ENCODE measurements around the gene CAMTA1. TPM values are rescaled to one million over a fixed set of nuclear protein-coding genes. Genes with fewer than 3 reads are reported as not detected.

The CAMTA1 gene
- total RNA-seq, 1 donor = 56.1 TPM

DNA sequence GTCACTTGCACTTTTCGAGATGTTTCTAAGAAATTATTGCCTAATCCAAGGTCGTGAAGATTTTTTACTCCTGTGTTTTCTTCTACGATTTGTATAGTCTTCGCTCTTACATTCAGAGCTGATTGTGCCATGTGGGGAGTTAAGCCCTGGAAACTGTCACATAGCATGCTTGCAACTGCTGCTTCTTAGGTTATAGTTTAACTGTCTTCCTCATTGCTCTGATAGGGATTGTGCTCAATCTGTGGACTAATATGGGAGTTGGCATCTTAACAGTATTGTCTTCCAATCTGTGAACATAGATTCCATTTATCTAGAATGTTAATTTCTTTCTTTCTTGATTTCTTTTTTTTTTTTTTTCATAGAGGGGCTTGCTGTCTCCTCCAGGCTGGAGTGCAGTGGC, 34.8 kb upstream of the CAMTA1 start:
- TF ChIP-seq, protein P1, sequence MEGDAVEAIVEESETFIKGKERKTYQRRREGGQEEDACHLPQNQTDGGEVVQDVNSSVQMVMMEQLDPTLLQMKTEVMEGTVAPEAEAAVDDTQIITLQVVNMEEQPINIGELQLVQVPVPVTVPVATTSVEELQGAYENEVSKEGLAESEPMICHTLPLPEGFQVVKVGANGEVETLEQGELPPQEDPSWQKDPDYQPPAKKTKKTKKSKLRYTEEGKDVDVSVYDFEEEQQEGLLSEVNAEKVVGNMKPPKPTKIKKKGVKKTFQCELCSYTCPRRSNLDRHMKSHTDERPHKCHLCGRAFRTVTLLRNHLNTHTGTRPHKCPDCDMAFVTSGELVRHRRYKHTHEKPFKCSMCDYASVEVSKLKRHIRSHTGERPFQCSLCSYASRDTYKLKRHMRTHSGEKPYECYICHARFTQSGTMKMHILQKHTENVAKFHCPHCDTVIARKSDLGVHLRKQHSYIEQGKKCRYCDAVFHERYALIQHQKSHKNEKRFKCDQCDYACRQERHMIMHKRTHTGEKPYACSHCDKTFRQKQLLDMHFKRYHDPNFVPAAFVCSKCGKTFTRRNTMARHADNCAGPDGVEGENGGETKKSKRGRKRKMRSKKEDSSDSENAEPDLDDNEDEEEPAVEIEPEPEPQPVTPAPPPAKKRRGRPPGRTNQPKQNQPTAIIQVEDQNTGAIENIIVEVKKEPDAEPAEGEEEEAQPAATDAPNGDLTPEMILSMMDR (IDR thresholded peaks at IDR 0.05; ENCODE audit: insufficient read depth, low read depth, low read length) = no peak
- H3K4me3 ChIP-seq (ENCODE audit: low read depth, low read length) = no peak overlapping the region
- DNase-seq (ENCODE audit: low read depth) = no peak

DNA sequence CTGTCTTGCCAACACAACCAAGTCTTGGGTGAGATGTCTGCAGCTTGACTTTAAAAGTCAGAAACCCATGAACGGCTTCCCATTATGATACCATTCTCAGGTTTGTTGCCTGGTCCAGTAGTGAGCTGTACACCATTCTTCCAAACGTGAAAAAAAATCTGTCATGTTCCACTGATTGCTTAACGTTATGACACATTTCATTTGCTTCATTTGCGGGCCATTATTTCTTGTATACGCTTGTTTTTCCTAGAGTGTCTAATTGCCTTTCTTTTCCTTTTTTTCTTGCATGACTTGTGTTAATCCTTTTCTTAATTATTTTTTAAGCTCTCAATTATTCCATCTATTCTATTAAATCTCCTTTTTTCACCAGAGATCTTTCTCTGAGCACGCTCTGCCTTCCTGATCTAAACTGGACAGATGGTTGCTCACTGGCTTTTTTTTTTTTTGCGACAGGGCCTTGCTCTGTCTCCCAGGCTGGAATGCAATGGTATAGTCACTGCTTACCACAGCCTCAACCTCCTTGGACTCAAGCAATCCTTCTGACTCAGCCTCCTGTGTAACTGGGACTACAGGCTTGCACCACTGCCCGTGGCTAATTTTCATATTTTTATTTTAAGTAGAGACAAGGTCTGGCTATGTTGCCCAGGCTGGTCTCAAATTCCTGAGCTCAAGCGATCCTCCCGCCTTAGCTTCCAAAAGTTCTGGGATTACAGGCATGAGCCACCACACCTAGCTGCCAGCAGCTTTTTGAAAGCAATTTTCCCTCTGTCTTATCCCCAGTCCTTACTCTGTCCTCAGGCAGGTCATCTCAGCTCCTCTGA, 31.7 kb upstream of the CAMTA1 start:
- no peak overlapping the region for H3K4me3 ChIP-seq (ENCODE audit: low read depth, low read length)
- TF ChIP-seq, protein P1 (IDR thresholded peaks at IDR 0.05; ENCODE audit: insufficient read depth, low read depth, low read length) = no peak
- no peak for DNase-seq (ENCODE audit: low read depth)

DNA sequence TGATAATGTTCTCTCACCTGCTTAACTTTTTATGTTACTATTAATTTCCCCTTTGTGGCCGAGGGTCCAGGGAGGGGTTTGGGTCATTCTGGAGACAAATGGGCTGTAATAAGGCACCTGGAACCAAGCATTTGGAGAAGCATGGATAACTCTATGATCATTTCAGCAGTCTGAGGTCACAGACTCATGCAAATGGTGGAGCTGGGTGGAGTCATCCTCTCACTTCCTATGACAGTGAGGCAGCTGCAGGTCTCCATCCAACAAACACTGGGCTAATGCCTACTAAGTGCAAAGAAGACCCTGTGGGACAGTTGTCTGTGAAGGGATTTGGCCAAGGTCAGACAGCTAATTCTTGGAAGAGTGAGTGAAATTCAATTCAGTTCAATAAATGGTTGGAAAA, 28.8 kb upstream of the CAMTA1 start:
- TF ChIP-seq, protein P1 (IDR thresholded peaks at IDR 0.05; ENCODE audit: insufficient read depth, low read depth, low read length) = no peak
- H3K4me3 ChIP-seq (ENCODE audit: low read depth, low read length) = no peak overlapping the region
- DNase-seq (ENCODE audit: low read depth) = no peak

DNA sequence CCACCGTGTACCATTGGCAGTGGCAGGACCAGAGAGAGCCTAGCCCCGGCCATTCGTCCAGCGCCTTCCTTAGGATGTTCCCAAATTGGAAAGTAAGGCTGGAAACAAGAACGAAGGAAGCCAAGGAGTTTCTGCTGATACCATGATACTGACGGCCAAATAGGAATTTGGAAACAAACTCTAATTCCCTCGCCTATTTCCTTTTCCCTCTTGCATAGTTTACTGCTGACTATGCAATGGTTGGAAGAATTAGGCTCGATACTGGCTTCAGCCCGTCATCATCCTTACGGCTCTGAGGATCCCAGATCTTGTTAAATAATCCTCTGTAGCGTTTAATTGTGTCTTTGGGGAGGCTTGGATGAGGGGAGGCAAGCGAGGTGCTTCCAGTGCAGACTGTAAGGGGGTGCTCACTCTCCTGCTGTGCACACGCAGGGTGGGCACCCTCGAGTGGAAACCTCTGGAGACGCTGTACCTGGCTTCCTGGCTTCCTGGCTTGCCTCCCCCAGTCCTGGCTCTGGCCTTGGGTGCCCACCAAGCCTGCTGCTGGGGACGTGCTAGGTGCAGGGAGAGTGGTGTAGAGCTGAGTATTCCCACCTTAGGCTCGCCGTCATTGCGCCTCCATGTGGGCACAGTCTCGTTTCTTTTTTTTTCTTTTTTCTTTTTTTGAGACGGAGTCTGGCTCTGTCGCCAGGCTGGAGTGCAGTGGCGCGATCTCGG, 27.4 kb upstream of the CAMTA1 start:
- no peak for DNase-seq (ENCODE audit: low read depth)
- no peak overlapping the region for H3K4me3 ChIP-seq (ENCODE audit: low read depth, low read length)
- TF ChIP-seq, protein P1 (IDR thresholded peaks at IDR 0.05; ENCODE audit: insufficient read depth, low read depth, low read length) = no peak

- H3K4me3 ChIP-seq (ENCODE audit: low read depth, low read length) = no peak overlapping the region
- DNase-seq (ENCODE audit: low read depth) = no peak
- TF ChIP-seq, protein P1 (IDR thresholded peaks at IDR 0.05; ENCODE audit: insufficient read depth, low read depth, low read length) = no peak
Measured at GRCh38 chr1:6761196-6761737, 24.0 kb upstream of the CAMTA1 start.

DNA sequence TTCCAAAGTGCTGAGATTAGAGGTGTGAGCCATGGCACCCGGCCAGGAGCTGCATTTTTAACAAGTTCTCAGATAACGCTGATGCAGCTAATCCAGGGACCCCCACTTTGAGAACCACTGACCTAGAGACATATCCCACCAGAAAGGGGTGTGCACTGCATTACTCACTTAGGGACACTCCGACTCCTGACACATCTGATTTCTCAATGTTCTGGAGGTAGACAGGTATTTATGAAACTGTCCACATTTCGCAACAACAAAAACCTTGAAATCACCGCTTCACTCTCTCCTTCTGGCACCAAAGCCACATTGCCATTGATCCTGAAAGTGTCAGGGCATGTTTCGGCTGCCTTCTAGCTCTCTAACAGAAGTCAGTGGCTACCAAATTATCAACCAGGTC, 23.2 kb upstream of the CAMTA1 start:
- H3K4me3 ChIP-seq (ENCODE audit: low read depth, low read length) = no peak overlapping the region
- TF ChIP-seq, protein P1 (IDR thresholded peaks at IDR 0.05; ENCODE audit: insufficient read depth, low read depth, low read length) = no peak
- no peak for DNase-seq (ENCODE audit: low read depth)

Measured in fibroblast of villous mesenchyme (primary cell).